Thyroid gland (tissue), 4 donors: Measurements from ENCODE around the gene VKORC1. TPM values are rescaled to one million over a fixed set of nuclear protein-coding genes. Genes with fewer than 3 reads are reported as not detected.

ENCODE experiments used
- DNase-seq, 2 donors: peaks; one replicate each; pipeline ENCODE4 v3.0.0-alpha.2; 2019
- H3K27ac ChIP-seq, 3 donors: fragments of 200-600 bp; sonication (generic); 1 replicate in 2 of 3; 2 replicates in 1 of 3; pipeline ENCODE4 v1.5.1; 2016 to 2019; ENCODE audit warnings: mild to moderate bottlenecking in 1 of 3, moderate library complexity in 1 of 3
- H3K27me3 ChIP-seq: fragments of 200-600 bp; sonication (generic); one replicate; pipeline ENCODE4 v1.5.1; 2019
- H3K36me3 ChIP-seq, 2 donors: fragments of 200-600 bp; sonication (generic); one replicate each; pipeline ENCODE4 v1.5.1; 2016 to 2019
- H3K4me1 ChIP-seq, 2 donors: fragments of 200-600 bp; sonication (generic); one replicate each; pipeline ENCODE4 v1.5.1; 2017 to 2019
- H3K4me3 ChIP-seq, 3 donors: fragments of 200-600 bp; sonication (generic); replicated peaks in 1 of 3; 1 replicate in 2 of 3; 2 replicates in 1 of 3; pipeline ENCODE4 v1.5.1; 2016; ENCODE audit warnings: mild to moderate bottlenecking in 1 of 3
- H3K9me3 ChIP-seq: fragments of 200-600 bp; sonication (generic); one replicate; pipeline ENCODE4 v1.5.1; 2017
- POLR2A ChIP-seq, 2 donors: fragments of 450-650 bp; IDR thresholded peaks; one replicate each; pipeline ENCODE4 v1.6.1; 2017; ENCODE audit warnings: antibody characterized with exemption in 2 of 2, mild to moderate bottlenecking in 2 of 2, moderate library complexity in 1 of 2
- WGBS, 2 donors: methylation state at CpG; one replicate each; pipeline ENCODE4 v1.1.5; 2017; 5-methylcytosine and 5-hydroxymethylcytosine counted together
- intact Hi-C: fragments of 100-400 bp; cut with DNase I; formaldehyde crosslinking; loops from one replicate; pipeline ENCODE4 v1.15.1; 2023
- total RNA-seq, 4 donors: library from RNA; depleted of rRNA; stranded (reverse); fragments of >200 nt; gene quantifications; one replicate each; pipeline ENCODE4 v1.2.3, GENCODE V29; 2016
- TF ChIP-seq, protein P1 (sequence below), 6 experiments: fragments of 200-600 bp in 3 of 6; fragments of 450-650 bp in 3 of 6; sonication (generic) in 3 of 6; IDR thresholded peaks; one replicate each; pipeline ENCODE4 v1.5.1; 2016 to 2019; ENCODE audit warnings: antibody characterized with exemption in 6 of 6, mild to moderate bottlenecking in 2 of 6, inconsistent platforms in 1 of 6, moderate library complexity in 1 of 6

Gene VKORC1
- total RNA-seq, 4 donors from 2014 or later, result 58.7 to 145 (median 104) TPM

DNA sequence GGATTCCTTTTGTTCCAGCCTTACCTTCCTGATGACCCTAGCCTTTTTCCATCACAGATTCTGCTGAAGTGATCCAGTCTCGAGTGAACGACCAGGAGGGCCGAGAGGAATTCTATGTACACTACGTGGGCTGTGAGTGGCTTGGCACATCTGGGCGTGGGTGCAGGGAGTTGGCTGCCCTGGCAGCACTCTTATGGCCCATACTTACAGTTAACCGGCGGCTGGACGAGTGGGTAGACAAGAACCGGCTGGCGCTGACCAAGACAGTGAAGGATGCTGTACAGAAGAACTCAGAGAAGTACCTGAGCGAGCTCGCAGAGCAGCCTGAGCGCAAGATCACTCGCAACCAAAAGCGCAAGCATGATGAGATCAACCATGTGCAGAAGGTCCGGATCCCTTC lies 25.5 kb upstream of the VKORC1 start:
- peaks cover 19% of the 10 kb centered on the region in 2 donors for H3K4me1 ChIP-seq
- H3K36me3 ChIP-seq, result peaks cover 31 to 36% of the 10 kb centered on the region in 2 donors
- TF ChIP-seq, protein P1, sequence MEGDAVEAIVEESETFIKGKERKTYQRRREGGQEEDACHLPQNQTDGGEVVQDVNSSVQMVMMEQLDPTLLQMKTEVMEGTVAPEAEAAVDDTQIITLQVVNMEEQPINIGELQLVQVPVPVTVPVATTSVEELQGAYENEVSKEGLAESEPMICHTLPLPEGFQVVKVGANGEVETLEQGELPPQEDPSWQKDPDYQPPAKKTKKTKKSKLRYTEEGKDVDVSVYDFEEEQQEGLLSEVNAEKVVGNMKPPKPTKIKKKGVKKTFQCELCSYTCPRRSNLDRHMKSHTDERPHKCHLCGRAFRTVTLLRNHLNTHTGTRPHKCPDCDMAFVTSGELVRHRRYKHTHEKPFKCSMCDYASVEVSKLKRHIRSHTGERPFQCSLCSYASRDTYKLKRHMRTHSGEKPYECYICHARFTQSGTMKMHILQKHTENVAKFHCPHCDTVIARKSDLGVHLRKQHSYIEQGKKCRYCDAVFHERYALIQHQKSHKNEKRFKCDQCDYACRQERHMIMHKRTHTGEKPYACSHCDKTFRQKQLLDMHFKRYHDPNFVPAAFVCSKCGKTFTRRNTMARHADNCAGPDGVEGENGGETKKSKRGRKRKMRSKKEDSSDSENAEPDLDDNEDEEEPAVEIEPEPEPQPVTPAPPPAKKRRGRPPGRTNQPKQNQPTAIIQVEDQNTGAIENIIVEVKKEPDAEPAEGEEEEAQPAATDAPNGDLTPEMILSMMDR (IDR thresholded peaks at IDR 0.05), result no peak
- TF ChIP-seq POLR2A (IDR thresholded peaks at IDR 0.05), result no peak
- 83 to 89% methylated on average over 16 of the region's 16 CpGs for WGBS, 2 donors
- DNase-seq, result peak; percentile 59 to 73
- H3K27me3 ChIP-seq, result no peaks in the 10 kb centered on the region
- H3K4me3 ChIP-seq, result no peak overlapping the region
- no peaks in the 10 kb centered on the region for H3K9me3 ChIP-seq
- peak overlapping the region in 1 of 3 donors; percentile 84 for H3K27ac ChIP-seq
- intact Hi-C loops, result no loop called here

- no peaks in the 10 kb centered on the region for H3K9me3 ChIP-seq
- no peaks in the 10 kb centered on the region for H3K27me3 ChIP-seq
- peaks cover 31 to 36% of the 10 kb centered on the region in 2 donors for H3K36me3 ChIP-seq
- H3K4me1 ChIP-seq, result peaks cover 19% of the 10 kb centered on the region in 2 donors
- peak overlapping the region; percentile 84 to 96 (median 88) for H3K27ac ChIP-seq
- no peak for TF ChIP-seq POLR2A (IDR thresholded peaks at IDR 0.05)
- intact Hi-C loops, result no loop called here
- no peak for DNase-seq
- WGBS, 2 donors, result 62 to 64% methylated on average over 9 of the region's 9 CpGs
- peak overlapping the region in 2 of 3 donors; percentile 42 to 80 for H3K4me3 ChIP-seq
These were observed 23.9 kb upstream of the VKORC1 start for GRCh38 chr16:31118223-31119155.

DNA sequence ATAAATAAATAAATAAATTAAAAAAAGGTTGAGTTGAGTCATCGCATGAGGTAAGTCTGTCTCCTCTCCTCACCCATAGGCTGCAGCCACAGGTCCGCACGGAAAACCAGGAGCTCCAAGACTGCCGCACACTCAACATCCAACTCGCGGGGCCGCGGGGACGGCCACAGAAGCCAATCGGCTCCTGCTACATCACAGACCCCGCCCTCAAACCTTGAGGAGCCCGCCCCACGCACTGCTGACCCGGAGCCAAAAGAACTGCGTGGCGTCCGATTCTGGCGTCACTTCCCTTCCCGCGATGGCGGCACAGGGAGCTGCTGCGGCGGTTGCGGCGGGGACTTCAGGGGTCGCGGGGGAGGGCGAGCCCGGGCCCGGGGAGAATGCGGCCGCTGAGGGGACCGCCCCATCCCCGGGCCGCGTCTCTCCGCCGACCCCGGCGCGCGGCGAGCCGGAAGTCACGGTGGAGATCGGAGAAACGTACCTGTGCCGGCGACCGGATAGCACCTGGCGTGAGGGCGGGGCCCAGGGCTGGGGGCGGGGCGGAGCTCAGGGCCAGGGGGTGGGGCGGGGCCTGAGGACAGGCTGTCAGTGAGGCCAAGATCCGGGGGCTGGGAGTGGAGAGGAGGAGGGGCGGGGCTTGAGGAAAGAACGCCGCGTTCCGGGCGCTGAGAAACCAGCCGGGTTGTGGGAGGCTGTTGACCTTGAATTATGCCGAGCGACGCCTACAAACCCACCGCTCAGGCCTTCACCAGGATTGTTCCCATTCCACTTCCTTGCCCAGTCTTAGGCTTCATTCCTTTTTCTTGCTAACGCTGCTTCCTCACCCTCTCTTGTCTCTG lies 23.0 kb upstream of the VKORC1 start, which contains the start of gene KAT8:
Gene KAT8 (plus strand): TSS at position 281 of the 839 bp plus-strand sequence. CDS start 18 bp downstream, at position 299.
- Histone ChIP-seq H3K36me3 (peaks cover 28 to 33% of the 10 kb centered on the region in 2 donors), H3K4me3 (peak within 1 kb of the TSS in 2 of 3 donors; percentile 66 to 80), H3K27ac (peak within 1 kb of the TSS; percentile 84 to 96 (median 88)), H3K27me3 (no peaks in the 10 kb centered on the region), H3K9me3 (no peaks in the 10 kb centered on the region), H3K4me1 (peaks cover 19% of the 10 kb centered on the region in 2 donors)
- intact Hi-C loops, result no loop called here
- peak; percentile 99 for DNase-seq
- peak; percentile 63 to 89 for TF ChIP-seq POLR2A (IDR thresholded peaks at IDR 0.05)
- TF ChIP-seq, protein P1 (IDR thresholded peaks at IDR 0.05), result no peak
- 0% methylated on average over 26 to 27 of the region's 68 CpGs for WGBS, 2 donors

- WGBS, 2 donors, result 89 to 96% methylated on average over 8 of the region's 8 CpGs
- DNase-seq, result no peak
- Histone ChIP-seq H3K9me3 (no peaks in the 10 kb centered on the region), H3K4me1 (peaks cover 13 to 19% of the 10 kb centered on the region in 2 donors), H3K27ac (no peak overlapping the region), H3K27me3 (no peaks in the 10 kb centered on the region), H3K36me3 (peaks cover 17 to 28% of the 10 kb centered on the region in 2 donors), H3K4me3 (no peak overlapping the region)
- intact Hi-C loops, result no loop called here
- TF ChIP-seq, protein P1 (IDR thresholded peaks at IDR 0.05), result no peak
- TF ChIP-seq POLR2A (IDR thresholded peaks at IDR 0.05), result no peak
These were observed 19.9 kb upstream of the VKORC1 start for GRCh38 chr16:31114468-31114867.
